ENCODE measurements around the gene SEM1.
"Not testable (repeated sequence)": the region's sequence is repeated elsewhere in the genome, so short reads cannot be mapped to it uniquely, and the experiment has no call there.

SEM1 gene

DNA sequence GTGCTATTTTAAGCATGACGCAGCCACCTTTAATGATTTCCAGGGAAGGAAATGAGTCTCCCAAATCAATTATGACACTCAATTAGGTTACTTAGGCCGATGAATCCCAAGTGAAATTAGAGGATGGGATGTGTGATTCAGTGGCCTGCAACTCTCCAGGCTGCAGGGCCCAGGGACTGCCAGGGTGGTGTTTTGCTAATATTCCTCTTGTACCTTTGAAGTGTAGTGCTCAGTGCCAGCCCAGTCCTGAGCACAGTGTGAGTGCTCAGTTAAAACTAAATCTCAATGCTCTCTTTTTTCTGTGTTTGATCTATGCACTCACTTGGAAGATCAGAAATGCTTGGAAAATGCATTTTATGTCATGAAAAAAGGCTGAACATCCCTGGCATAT lies 51.6 kb downstream of the SEM1 start:
- FAIRE-seq, result no peak

GRCh38 chr7:96657347-96658021 lies 52.2 kb downstream of the SEM1 start:
- no peak for FAIRE-seq

DNA sequence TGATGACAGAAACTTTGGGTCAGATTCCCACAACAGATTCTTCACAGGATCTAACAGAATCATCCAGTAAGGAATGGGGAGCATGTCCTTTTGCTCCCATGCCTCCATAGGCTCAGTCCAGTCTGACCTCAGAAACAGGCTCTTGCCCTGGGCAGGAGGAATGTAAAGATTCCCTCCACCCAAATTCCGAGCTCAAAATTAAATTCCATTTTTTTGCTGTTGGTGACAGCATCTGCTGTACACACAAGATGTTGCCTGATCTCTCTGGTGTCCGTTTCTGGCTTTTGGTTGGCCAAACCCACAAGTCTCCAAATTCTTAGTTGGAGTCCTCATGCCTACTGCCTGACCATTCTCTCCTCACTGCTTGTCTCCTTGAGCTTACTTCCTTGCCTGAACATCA lies 53.7 kb downstream of the SEM1 start:
- no peak for FAIRE-seq

DNA sequence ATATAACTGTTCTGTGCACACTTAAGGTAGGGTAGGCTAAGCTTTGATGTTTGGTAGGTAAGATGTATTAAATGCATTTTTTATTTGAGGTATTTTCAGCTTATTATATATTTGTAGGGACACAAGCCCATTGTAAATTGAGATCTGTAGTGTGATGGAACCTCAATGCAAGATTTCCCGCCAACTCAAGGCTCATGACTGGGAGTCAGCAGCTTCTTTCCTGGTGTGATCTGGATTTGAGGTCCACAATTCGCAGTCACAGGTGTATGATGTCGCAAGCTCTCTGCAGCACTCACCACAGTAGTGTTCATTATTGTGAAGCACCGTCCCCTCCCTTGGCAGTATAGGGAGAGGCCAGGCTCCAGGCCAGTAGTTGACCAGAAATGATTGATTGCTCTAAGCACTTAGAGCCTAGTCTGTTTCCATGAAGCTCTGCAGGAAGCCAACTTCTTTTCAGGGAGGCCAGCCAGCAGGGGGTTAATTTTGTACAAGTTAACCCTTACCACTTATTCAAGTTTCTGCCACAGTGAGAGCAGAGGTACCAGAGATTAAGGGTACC lies 54.9 kb downstream of the SEM1 start:
- FAIRE-seq, result no peak

GRCh38 chr7:96649981-96650380 lies 59.7 kb downstream of the SEM1 start:
- no peak for FAIRE-seq

DNA sequence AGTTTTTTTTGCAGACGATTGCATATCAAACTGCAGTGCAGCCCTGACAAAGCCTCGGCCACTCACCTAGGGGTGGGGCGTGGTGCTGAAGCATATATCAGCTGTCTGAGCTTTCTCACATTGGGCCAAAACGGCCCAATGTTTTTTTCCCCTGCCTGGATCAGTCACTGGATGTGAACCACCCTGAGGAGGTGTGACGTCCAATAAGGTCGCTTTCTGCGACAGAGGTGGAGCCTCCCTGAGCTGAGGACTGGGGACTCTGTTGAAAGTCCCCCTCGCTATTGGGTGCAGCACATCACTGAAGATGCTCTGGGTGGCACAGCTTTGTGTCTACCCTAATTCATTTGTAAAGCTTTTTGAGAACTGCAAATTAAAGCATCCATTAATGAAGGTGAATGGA lies 60.9 kb downstream of the SEM1 start:
- FAIRE-seq, result no peak

DNA sequence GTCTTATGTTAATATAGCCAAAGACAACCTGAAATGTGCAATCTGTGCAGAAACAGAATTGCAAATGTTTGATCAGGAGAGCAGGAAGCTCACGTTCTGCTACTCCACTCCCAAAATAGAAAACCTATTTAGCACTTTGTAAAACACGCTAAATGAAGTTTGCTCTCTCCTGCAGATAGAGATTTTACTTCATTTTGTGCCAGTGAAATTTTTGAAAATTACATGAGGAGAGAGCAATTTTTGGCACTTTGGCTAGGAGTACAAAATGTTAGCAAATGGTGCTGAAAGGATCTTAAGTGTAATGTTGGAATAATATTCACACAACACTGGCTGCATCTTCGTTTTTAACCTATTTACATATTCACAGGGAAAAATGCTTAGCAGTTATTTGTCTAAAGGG lies 61.9 kb downstream of the SEM1 start:
- FAIRE-seq, result no peak

GRCh38 chr7:96645084-96645483 lies 64.6 kb downstream of the SEM1 start:
- FAIRE-seq, result no peak

GRCh38 chr7:96643436-96643835 lies 66.2 kb downstream of the SEM1 start:
- FAIRE-seq, result not testable (repeated sequence)

- no peak for FAIRE-seq
These were observed 69.6 kb downstream of the SEM1 start for GRCh38 chr7:96640054-96640453.
